ENCODE results near the gene SCUBE1. TPM values are rescaled to one million over a fixed set of nuclear protein-coding genes. Genes with fewer than 3 reads are reported as not detected.

SCUBE1 gene
- total RNA-seq, 1 donor from 2014 or later = 0.14 TPM

DNA sequence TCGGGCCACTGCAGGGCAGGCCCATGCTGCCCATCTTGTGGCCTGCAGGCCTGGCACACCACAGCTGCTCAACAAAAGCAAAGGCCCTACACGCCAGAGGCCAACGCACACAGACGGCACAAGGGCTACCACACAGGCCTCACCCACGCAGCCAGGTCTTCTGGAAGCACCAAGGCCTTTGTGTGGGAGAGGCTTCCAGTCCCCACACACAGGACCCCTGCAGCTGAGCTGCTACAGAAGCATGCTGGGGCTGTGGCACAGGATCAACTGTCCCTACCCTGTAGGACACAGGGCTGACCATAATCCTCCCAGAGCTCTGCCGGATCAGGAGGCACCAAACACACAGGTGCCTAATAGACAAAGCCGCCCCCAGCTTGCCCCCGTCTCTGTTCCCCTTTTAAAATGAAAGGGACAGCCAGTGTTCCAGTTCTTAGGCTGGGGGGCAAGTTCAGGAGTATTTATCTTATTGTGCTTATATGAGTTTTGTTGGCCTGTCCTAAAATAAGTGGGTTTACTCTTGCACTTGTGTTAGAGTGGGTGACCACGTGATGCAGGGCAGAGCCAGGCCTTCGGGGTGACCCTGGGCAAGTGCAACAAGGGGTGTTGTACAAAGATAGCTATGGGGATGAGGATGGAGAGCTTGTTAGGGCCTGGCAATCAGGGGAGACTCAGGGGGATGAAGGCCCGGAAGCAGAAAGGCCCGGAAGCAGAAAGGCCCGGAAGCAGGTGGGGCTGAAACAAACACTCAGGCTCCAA, 161.7 kb downstream of the SCUBE1 start:
- Histone ChIP-seq H3K27me3 (ENCODE audit: low read depth) (no peaks in the 10 kb centered on the region), H3K27ac (replicated peaks) (no peak overlapping the region), H3K4me1 (peaks cover 18% of the 10 kb centered on the region), H3K36me3 (peaks cover 12% of the 10 kb centered on the region), H3K4me3 (no peak overlapping the region), H3K9me3 (replicated peaks) (no peaks in the 10 kb centered on the region)
- intact Hi-C loops (cut with micrococcal nuclease) = no loop called here
- TF ChIP-seq, protein P1, sequence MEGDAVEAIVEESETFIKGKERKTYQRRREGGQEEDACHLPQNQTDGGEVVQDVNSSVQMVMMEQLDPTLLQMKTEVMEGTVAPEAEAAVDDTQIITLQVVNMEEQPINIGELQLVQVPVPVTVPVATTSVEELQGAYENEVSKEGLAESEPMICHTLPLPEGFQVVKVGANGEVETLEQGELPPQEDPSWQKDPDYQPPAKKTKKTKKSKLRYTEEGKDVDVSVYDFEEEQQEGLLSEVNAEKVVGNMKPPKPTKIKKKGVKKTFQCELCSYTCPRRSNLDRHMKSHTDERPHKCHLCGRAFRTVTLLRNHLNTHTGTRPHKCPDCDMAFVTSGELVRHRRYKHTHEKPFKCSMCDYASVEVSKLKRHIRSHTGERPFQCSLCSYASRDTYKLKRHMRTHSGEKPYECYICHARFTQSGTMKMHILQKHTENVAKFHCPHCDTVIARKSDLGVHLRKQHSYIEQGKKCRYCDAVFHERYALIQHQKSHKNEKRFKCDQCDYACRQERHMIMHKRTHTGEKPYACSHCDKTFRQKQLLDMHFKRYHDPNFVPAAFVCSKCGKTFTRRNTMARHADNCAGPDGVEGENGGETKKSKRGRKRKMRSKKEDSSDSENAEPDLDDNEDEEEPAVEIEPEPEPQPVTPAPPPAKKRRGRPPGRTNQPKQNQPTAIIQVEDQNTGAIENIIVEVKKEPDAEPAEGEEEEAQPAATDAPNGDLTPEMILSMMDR (IDR thresholded peaks at IDR 0.05; ENCODE audit: borderline replicate concordance) = no peak
- no peak for DNase-seq

DNA sequence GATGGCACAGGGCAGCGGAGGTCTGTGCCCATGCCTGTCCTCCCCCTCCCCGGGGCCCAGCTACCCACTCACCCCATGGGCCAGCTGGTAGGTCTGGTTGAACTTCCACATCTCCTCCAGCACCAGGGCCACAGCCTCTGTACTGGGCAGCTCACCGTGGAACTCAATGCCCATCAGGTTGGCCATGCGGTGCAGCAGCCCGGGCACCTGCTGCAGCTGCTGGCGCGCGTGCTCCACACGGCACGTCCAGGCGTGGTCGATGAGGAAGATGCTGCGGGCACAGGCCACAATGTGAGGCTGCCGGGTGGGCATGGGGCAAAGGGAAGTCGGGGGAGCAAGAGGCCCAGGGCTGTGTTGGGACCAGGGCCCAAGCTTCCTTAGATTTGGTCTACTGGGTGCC, 162.5 kb downstream of the SCUBE1 start:
- Histone ChIP-seq H3K4me1 (peaks cover 9% of the 10 kb centered on the region), H3K27ac (replicated peaks) (no peak overlapping the region), H3K4me3 (no peak overlapping the region), H3K27me3 (ENCODE audit: low read depth) (no peaks in the 10 kb centered on the region), H3K36me3 (peaks cover 18% of the 10 kb centered on the region), H3K9me3 (replicated peaks) (no peaks in the 10 kb centered on the region)
- no peak for DNase-seq
- intact Hi-C loops (cut with micrococcal nuclease) = no loop called here
- TF ChIP-seq, protein P1 (IDR thresholded peaks at IDR 0.05; ENCODE audit: borderline replicate concordance) = no peak

DNA sequence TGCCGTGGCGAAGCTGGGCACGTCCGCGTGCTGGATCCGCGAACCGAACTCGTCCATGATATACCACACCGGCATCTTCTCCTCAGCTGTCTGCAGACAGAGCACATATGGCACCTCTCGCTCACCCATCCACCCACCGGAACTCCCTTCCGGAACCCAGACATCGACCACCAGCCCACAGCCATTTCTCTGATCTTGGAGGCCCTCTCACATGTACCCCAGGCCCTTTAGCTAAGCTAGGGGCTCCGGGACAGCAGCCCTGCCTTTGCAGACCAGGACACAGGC, 163.3 kb downstream of the SCUBE1 start:
- peaks cover 26% of the 10 kb centered on the region for H3K36me3 ChIP-seq
- H3K27me3 ChIP-seq (ENCODE audit: low read depth) = no peaks in the 10 kb centered on the region
- no peak overlapping the region for H3K4me3 ChIP-seq
- peaks cover 4% of the 10 kb centered on the region for H3K4me1 ChIP-seq
- no peak overlapping the region for H3K27ac ChIP-seq (replicated peaks)
- no peak for DNase-seq
- no peaks in the 10 kb centered on the region for H3K9me3 ChIP-seq (replicated peaks)
- intact Hi-C loops (cut with micrococcal nuclease) = no loop called here
- TF ChIP-seq, protein P1 (IDR thresholded peaks at IDR 0.05; ENCODE audit: borderline replicate concordance) = no peak

DNA sequence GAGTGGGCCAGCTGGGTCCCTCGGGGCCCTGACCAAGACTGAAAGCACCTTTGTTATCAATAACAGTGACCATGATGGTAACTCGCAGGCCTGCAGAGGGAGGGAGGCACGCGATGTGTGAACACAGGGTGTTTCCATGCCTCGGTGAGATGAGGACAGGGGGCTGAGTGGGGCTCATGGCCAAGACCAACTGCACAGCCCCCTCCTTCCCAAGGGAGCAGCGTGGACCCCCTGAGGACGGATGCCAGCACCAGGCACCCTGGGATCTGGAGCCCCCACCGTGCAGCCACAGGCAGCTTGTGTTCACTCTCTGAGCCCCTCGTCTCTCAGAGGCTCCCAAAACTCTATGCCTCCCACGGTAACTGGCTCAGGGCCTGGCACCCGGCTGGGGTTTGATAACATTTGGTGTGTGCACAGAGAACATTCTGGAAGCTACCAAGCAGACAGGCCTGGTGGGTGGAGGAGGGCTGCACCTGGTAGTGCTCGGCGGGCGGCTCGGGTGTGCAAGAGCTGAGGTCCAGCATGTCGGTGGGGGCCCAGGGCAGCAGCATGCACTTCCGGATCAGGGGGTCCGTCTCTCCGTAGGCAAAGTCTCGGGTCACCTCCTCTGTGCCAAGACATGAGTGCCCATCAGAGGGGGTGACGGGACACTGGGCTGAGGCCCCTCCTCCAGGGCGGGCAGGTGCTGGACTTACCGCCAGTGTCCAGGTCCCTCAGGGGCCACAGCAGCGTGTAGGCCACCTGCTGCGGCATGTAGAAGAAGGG, 163.8 kb downstream of the SCUBE1 start:
- DNase-seq = no peak
- peaks cover 31% of the 10 kb centered on the region for H3K36me3 ChIP-seq
- H3K4me3 ChIP-seq = no peak overlapping the region
- TF ChIP-seq, protein P1 (IDR thresholded peaks at IDR 0.05; ENCODE audit: borderline replicate concordance) = no peak
- H3K27ac ChIP-seq (replicated peaks) = no peak overlapping the region
- intact Hi-C loops (cut with micrococcal nuclease) = no loop called here
- H3K4me1 ChIP-seq = no peaks in the 10 kb centered on the region
- H3K27me3 ChIP-seq (ENCODE audit: low read depth) = no peaks in the 10 kb centered on the region
- H3K9me3 ChIP-seq (replicated peaks) = no peaks in the 10 kb centered on the region

DNA sequence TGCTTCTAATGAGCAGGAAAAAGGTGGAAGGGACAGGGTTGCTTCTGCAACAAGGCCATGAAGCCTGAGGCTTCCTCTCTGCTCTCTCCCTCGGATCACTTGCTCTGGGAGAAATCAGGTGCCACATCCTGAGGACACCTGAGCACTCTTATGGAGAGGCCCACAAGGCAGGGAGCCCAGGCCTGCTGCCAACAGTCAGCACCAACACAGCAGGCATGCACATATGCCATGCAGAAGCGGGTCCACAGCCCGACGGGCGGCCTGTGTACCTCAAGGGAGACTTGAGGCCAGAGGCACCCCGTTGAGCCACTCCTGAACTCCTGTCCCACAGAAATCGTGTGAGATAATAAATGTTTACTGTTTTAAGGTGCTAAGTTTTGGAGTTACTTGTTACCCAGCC, 165.7 kb downstream of the SCUBE1 start:
- no peak for DNase-seq
- H3K27ac ChIP-seq (replicated peaks) = no peak overlapping the region
- H3K36me3 ChIP-seq = peaks cover 46% of the 10 kb centered on the region
- TF ChIP-seq, protein P1 (IDR thresholded peaks at IDR 0.05; ENCODE audit: borderline replicate concordance) = no peak
- no peaks in the 10 kb centered on the region for H3K9me3 ChIP-seq (replicated peaks)
- no peak overlapping the region for H3K4me3 ChIP-seq
- intact Hi-C loops (cut with micrococcal nuclease) = no loop called here
- H3K27me3 ChIP-seq (ENCODE audit: low read depth) = no peaks in the 10 kb centered on the region
- no peaks in the 10 kb centered on the region for H3K4me1 ChIP-seq
